H1 (cell line): ENCODE data around the gene GLS. TPM values are rescaled to one million over a fixed set of nuclear protein-coding genes. Genes with fewer than 3 reads are reported as not detected.

Source experiments
- BACH1 ChIP-seq: IDR thresholded peaks from 2 replicates; pipeline ENCODE4 v1.6.1; 2012; ENCODE audit warnings: low read length, improper control_type of control experiment
- CBX5 ChIP-seq: fragments of 300-800, 300-1000 bp; sonication (generic); IDR thresholded peaks from 2 replicates; pipeline ENCODE4 v1.7.1; 2016; ENCODE audit warnings: antibody characterized with exemption, low read length, low read depth
- CEBPB ChIP-seq: IDR thresholded peaks from 2 replicates; pipeline ENCODE4 v1.6.1; 2012; ENCODE audit warnings: low read depth, low read length
- CHD1 ChIP-seq: IDR thresholded peaks from 2 replicates; pipeline ENCODE4 v1.6.1; 2012; ENCODE audit warnings: low read depth, low read length, improper control_type of control experiment
- EP300 ChIP-seq, 2 experiments: IDR thresholded peaks; 1 replicate in 1 of 2; 2 replicates in 1 of 2; pipeline ENCODE4 v1.6.1; 2011 to 2012; ENCODE audit warnings: low read depth in 2 of 2, low read length in 2 of 2, mild to moderate bottlenecking in 2 of 2, borderline replicate concordance in 1 of 2, inconsistent platforms in 1 of 2, moderate library complexity in 1 of 2
- EZH2 ChIP-seq: fragments of 200-600 bp; sonication (generic); IDR thresholded peaks from 2 replicates; pipeline ENCODE4 v1.7.1; 2012; ENCODE audit warnings: low read depth, mild to moderate bottlenecking, moderate library complexity, low read length, inconsistent platforms; ENCODE audit not compliant: severe bottlenecking
- HDAC2 ChIP-seq, 2 experiments: fragments of 300-600 bp in 1 of 2; sonication (generic) in 1 of 2; IDR thresholded peaks; 2 replicates each; pipeline ENCODE4 v1.6.1; 2011 to 2012; ENCODE audit warnings: low read depth in 2 of 2, low read length in 2 of 2, mild to moderate bottlenecking in 2 of 2, moderate library complexity in 2 of 2, borderline replicate concordance in 1 of 2, inconsistent platforms in 1 of 2
- JUND ChIP-seq: IDR thresholded peaks from 2 replicates; pipeline ENCODE4 v1.6.1; 2011; ENCODE audit warnings: mild to moderate bottlenecking, improper control_type of control experiment, low read length
- NRF1 ChIP-seq: IDR thresholded peaks from 2 replicates; pipeline ENCODE4 v1.6.1; 2011; ENCODE audit warnings: mild to moderate bottlenecking, low read depth, low read length, improper control_type of control experiment
- PHF8 ChIP-seq: fragments of 200-600 bp; sonication (generic); conservative IDR thresholded peaks from 2 replicates; pipeline ENCODE4 v1.7.1; 2012; ENCODE audit warnings: low read depth, mild to moderate bottlenecking, inconsistent platforms, low read length, moderate library complexity
- POU5F1 ChIP-seq: IDR thresholded peaks from 2 replicates; pipeline ENCODE4 v1.6.1; 2011; ENCODE audit warnings: low read depth, mild to moderate bottlenecking, low read length, moderate library complexity
- RAD21 ChIP-seq, 2 experiments: IDR thresholded peaks in 1 of 2; conservative IDR thresholded peaks in 1 of 2; 2 replicates each; pipeline ENCODE4 v1.6.1; 2011; ENCODE audit warnings: low read depth in 2 of 2, low read length in 2 of 2, improper control_type of control experiment in 1 of 2, inconsistent platforms in 1 of 2, mild to moderate bottlenecking in 1 of 2, moderate library complexity in 1 of 2
- RXRA ChIP-seq: IDR thresholded peaks from 2 replicates; pipeline ENCODE4 v1.6.1; 2011; ENCODE audit warnings: low read depth, mild to moderate bottlenecking, low read length, moderate library complexity; ENCODE audit not compliant: insufficient read depth
- SAP30 ChIP-seq: fragments of 300-600 bp; sonication (generic); IDR thresholded peaks from 2 replicates; pipeline ENCODE4 v1.7.1; 2012; ENCODE audit warnings: low read length, moderate library complexity, mild to moderate bottlenecking, inconsistent platforms; ENCODE audit not compliant: insufficient read depth, insufficient replicate concordance
- SIN3A ChIP-seq, 2 experiments: IDR thresholded peaks in 1 of 2; conservative IDR thresholded peaks in 1 of 2; 2 replicates each; pipeline ENCODE4 v1.6.1; 2011 to 2012; ENCODE audit warnings: low read length in 2 of 2, improper control_type of control experiment in 1 of 2, low read depth in 1 of 2, mild to moderate bottlenecking in 1 of 2
- SIX5 ChIP-seq: IDR thresholded peaks from 2 replicates; pipeline ENCODE4 v1.6.1; 2011; ENCODE audit warnings: mild to moderate bottlenecking, low read depth, low read length
- SP1 ChIP-seq: IDR thresholded peaks from 2 replicates; pipeline ENCODE4 v1.6.1; 2011; ENCODE audit warnings: low read depth, low read length
- SP4 ChIP-seq: IDR thresholded peaks from 2 replicates; pipeline ENCODE4 v1.6.1; 2012; ENCODE audit warnings: low read length, inconsistent platforms
- TEAD4 ChIP-seq: IDR thresholded peaks from 2 replicates; pipeline ENCODE4 v1.6.1; 2012; ENCODE audit warnings: low read depth, low read length, inconsistent platforms, mixed read lengths
- polyA plus RNA-seq, 7 experiments: library from polyadenylated mRNA; depleted of rRNA in 3 of 7; stranded (reverse) in 5 of 7; unstranded in 2 of 7; fragments of >200 nt in 5 of 7; fragments of 200-250 nt in 2 of 7; gene quantifications; 1 replicate in 5 of 7; 2 replicates in 1 of 7; 4 replicates in 1 of 7; pipeline versions ENCODE4 v1.2.1 to v1.2.3, GENCODE V29; 2011 to 2013; ENCODE audit warnings: missing spikeins in 2 of 7, mixed read lengths in 2 of 7
- total RNA-seq: library from RNA; stranded (reverse); fragmentation: NEBNext Ultra II Directional; extraction: Animal tissue kit (Norgen Biotek cat#: 25700); gene quantifications from 2 replicates; pipeline ENCODE4 v1.2.1, GENCODE V29; 2021
- TF ChIP-seq, protein P1 (sequence below): IDR thresholded peaks from 2 replicates; pipeline ENCODE4 v1.6.1; 2012; ENCODE audit warnings: low read length, inconsistent platforms
- TF ChIP-seq, protein P2 (sequence below): IDR thresholded peaks from 2 replicates; pipeline ENCODE4 v1.6.1; 2012; ENCODE audit warnings: inconsistent platforms

Gene GLS
- total and polyA plus RNA-seq, 2 of the 8 experiments (the other 6 are each of a cell fraction or from before 2014, with no cell fraction given): 15.7 to 89.8 TPM

DNA sequence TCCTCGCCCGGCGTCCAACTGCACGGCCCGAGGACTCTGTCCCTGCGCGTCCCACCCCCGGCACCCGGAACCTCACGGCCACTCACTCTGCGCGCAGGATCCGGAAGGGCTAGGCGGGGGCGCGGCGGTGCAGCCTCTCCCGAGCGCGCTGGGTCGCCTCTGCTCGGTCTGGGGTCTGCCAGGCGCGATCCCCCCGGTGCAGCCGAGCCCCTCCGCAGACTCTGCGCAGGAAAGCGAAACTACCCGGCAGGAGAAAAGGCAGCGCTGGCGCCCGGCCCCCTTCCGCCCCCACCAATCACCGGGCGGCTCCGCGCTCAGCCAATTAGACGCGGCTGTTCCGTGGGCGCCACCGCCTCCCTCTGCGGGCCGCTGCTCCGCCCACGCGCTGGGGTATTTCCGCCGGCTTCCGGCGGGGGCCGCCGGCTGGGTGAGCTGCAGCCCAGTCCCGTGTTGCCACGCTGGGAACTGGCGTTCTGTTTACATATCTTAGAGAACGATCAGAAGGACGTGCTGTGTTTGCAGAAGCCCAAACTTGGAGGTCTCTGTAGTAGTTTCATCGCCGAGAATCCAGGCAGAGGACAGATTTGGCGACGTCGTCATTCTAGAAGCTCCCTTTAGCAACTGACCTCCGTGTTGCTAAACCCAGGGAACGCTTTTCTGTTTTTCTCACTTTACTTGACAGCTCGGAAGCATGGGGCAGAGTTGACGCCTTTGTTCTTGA is 133.5 kb downstream of the GLS start, which contains the start of gene STAT1 (continued):
- 0 out of 2 replicates have a peak, but pooled peaks have one; percentile 58 for TF ChIP-seq RXRA
- TF ChIP-seq CEBPB: no peak
- 0 out of 4 replicates have a peak, but pooled peaks of 1 of the 2 experiments have one; percentile 45 for TF ChIP-seq HDAC2 (IDR thresholded peaks at IDR 0.05; ENCODE audit: borderline replicate concordance in 1 of 2, low read depth in 2 of 2, low read length in 2 of 2)
- TF ChIP-seq PHF8: peak; percentile 96
- TF ChIP-seq, protein P1, sequence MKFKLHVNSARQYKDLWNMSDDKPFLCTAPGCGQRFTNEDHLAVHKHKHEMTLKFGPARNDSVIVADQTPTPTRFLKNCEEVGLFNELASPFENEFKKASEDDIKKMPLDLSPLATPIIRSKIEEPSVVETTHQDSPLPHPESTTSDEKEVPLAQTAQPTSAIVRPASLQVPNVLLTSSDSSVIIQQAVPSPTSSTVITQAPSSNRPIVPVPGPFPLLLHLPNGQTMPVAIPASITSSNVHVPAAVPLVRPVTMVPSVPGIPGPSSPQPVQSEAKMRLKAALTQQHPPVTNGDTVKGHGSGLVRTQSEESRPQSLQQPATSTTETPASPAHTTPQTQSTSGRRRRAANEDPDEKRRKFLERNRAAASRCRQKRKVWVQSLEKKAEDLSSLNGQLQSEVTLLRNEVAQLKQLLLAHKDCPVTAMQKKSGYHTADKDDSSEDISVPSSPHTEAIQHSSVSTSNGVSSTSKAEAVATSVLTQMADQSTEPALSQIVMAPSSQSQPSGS: no peak
- TF ChIP-seq NRF1: 0 out of 2 replicates have a peak, but pooled peaks have one; percentile 16
- TF ChIP-seq CBX5: no peak
- no peak for TF ChIP-seq SIX5
- peak; percentile 79 for TF ChIP-seq BACH1
- no peak for TF ChIP-seq POU5F1
- TF ChIP-seq EP300 (IDR thresholded peaks at IDR 0.05; ENCODE audit: borderline replicate concordance in 1 of 2, low read depth in 2 of 2, low read length in 2 of 2): peak; percentile 93 to 100; a peak in 2 of 3 replicates
- TF ChIP-seq SP1: peak; percentile 92
- TF ChIP-seq CHD1: no peak
- TF ChIP-seq JUND: peak; percentile 90
- TF ChIP-seq, protein P2, sequence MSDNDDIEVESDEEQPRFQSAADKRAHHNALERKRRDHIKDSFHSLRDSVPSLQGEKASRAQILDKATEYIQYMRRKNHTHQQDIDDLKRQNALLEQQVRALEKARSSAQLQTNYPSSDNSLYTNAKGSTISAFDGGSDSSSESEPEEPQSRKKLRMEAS: peak; percentile 85
- TF ChIP-seq SP4: peak; percentile 86
- TF ChIP-seq EZH2: no peak
- no peak; a peak in 1 of 4 replicates for TF ChIP-seq RAD21 (IDR thresholded peaks at IDR 0.05 in 1 of 2, conservative IDR thresholded peaks at IDR 0.05 in 1 of 2; ENCODE audit: low read depth in 2 of 2, low read length in 2 of 2)
- TF ChIP-seq SIN3A (conservative IDR thresholded peaks at IDR 0.05 in 1 of 2, IDR thresholded peaks at IDR 0.05 in 1 of 2; ENCODE audit: low read depth in 1 of 2, low read length in 2 of 2): peak; percentile 38 to 52; a peak in 1 of 4 replicates
- TF ChIP-seq SAP30: peak; percentile 84
- peak; percentile 71; the same call in 1 of the 2 replicates for TF ChIP-seq TEAD4
